Liver (tissue), 3 donors: ENCODE results near the gene SESN1.

ENCODE experiments used
- HNF4A ChIP-seq, 2 donors: conservative IDR thresholded peaks; 2 replicates each; pipeline ENCODE4 v1.6.1; 2016; ENCODE audit warnings: antibody characterized with exemption in 2 of 2, mild to moderate bottlenecking in 2 of 2
- JUND ChIP-seq, 2 donors: IDR thresholded peaks; 2 replicates each; pipeline ENCODE4 v1.6.1; 2016; ENCODE audit warnings: antibody characterized with exemption in 2 of 2
- RAD21 ChIP-seq, 2 donors: IDR thresholded peaks; 2 replicates each; pipeline ENCODE4 v1.6.1; 2016; ENCODE audit warnings: antibody characterized with exemption in 2 of 2, mild to moderate bottlenecking in 2 of 2
- RXRA ChIP-seq, 2 donors: IDR thresholded peaks; 2 replicates each; pipeline ENCODE4 v1.6.1; 2017 to 2018; ENCODE audit warnings: antibody characterized with exemption in 2 of 2, mild to moderate bottlenecking in 1 of 2
- SP1 ChIP-seq: IDR thresholded peaks from 2 replicates; pipeline ENCODE4 v1.6.1; 2018; ENCODE audit warnings: antibody characterized with exemption, mild to moderate bottlenecking
- TAF1 ChIP-seq: conservative IDR thresholded peaks from 2 replicates; pipeline ENCODE4 v1.6.1; 2016; ENCODE audit warnings: antibody characterized with exemption, mild to moderate bottlenecking
- TF ChIP-seq, protein P1 (sequence below): fragments of 150-350 bp; IDR thresholded peaks from 2 replicates; pipeline ENCODE4 v1.5.1; 2017; ENCODE audit warnings: improper control_type of control experiment, low read depth, low read length; ENCODE audit not compliant: missing input control
- TF ChIP-seq, protein P2 (sequence below): IDR thresholded peaks from 2 replicates; pipeline ENCODE4 v1.6.1; 2016; ENCODE audit warnings: antibody characterized with exemption
- donor health status: healthy.
- donor health status: healthy.

DNA sequence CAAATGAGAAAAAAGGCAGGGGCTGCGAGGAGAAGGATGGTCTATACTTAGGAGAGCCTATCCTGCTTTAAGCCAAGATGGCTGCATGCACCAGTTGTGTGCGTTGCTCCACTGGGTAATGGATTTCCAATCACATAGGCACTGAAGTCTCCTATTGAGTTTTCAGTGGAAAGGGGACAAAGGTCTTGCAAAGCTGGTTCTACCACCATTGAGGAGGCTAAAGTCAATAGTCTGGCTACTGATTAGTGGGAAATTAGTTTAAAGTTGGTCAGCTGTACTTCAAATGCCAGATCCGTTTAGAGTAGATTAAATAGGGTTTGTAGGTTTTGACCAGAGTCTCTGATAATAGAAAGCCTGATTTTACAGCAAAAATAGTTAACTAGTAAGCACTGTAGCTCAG is 104.9 kb downstream of the SESN1 start:
- TF ChIP-seq, protein P1, sequence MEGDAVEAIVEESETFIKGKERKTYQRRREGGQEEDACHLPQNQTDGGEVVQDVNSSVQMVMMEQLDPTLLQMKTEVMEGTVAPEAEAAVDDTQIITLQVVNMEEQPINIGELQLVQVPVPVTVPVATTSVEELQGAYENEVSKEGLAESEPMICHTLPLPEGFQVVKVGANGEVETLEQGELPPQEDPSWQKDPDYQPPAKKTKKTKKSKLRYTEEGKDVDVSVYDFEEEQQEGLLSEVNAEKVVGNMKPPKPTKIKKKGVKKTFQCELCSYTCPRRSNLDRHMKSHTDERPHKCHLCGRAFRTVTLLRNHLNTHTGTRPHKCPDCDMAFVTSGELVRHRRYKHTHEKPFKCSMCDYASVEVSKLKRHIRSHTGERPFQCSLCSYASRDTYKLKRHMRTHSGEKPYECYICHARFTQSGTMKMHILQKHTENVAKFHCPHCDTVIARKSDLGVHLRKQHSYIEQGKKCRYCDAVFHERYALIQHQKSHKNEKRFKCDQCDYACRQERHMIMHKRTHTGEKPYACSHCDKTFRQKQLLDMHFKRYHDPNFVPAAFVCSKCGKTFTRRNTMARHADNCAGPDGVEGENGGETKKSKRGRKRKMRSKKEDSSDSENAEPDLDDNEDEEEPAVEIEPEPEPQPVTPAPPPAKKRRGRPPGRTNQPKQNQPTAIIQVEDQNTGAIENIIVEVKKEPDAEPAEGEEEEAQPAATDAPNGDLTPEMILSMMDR = no peak
- TF ChIP-seq HNF4A (conservative IDR thresholded peaks at IDR 0.05) (peak; percentile 72 to 82), SP1 (peak; percentile 96), TAF1 (no peak), JUND (IDR thresholded peaks at IDR 0.05) (peak; percentile 32 to 33), RAD21 (IDR thresholded peaks at IDR 0.05) (peak in 1 of 2 donors; percentile 43), RXRA (IDR thresholded peaks at IDR 0.05) (peak; percentile 52 to 64)
- TF ChIP-seq, protein P2, sequence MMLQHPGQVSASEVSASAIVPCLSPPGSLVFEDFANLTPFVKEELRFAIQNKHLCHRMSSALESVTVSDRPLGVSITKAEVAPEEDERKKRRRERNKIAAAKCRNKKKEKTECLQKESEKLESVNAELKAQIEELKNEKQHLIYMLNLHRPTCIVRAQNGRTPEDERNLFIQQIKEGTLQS = no peak
